HG03565 (cell line): Measurements from ENCODE around the gene CPNE8.

ENCODE experiments used
- ATAC-seq: cut with Tn5 transposase; IDR thresholded peaks from one replicate; pipeline ENCODE4 v1.9.1; 2021; ENCODE audit warnings: mild to moderate bottlenecking, moderate library complexity; ENCODE audit not compliant: unreplicated experiment

CPNE8 gene

GRCh38 chr12:38838056-38838850 lies 67.1 kb downstream of the CPNE8 start:
- ATAC-seq: no peak

GRCh38 chr12:38831715-38832114 lies 73.7 kb downstream of the CPNE8 start:
- no peak for ATAC-seq

- no peak for ATAC-seq
These were observed 80.4 kb downstream of the CPNE8 start for GRCh38 chr12:38825006-38825405.

DNA sequence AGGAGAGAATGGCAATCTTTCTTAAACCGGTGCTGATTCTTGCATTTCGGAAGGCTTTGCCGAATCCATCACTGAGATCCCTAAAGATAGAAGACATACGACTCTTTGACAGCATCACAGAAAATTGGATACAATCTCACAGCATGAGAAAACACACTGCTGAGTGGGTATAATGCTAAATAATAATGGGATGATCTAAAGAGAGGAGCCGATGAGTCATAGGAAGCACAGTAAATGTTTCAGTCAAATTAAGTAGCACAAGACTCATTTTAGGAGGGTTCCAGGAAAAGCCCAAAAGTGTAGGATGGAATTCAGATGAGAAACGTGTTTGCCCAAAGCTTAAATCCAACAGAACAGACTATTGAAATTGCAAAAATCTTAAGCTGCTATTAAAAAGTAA lies 81.7 kb downstream of the CPNE8 start:
- ATAC-seq: no peak

DNA sequence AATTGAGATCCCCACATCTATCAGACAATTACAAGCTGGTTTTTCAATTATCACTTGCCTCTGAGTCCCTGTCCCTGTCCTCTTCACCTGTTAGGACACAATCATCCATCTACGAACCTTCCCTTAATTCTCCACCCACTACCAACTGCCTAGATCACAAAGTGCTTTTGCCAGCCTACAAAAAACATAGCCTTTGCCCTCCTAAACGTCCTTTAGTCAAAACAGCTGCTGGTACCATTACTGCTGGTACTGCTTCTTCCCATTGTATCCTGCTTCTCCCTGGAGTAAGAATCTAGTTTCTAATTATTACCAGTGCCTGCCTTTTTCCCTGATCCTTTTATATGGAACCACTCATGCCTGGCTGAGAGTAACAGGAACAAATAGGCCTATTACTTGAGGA lies 82.1 kb downstream of the CPNE8 start:
- ATAC-seq: no peak

DNA sequence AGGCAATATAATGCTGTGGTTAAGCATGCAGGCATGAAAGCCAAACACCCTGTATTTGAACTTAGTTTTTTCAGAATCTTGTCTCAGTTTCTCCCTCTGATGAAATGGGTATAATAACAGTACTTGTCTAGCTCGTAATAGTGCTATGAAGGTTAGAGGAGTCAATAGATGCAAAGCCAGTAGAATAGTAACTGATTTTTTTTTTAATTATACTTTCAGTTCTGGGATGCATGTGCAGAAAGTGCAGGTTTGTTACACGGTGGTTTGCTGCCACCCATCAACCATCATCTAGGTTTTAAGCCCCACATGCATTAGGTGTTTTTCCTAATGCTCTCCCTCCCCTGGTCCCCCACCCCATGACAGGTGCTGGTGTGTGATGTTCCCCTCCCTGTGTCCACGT lies 87.4 kb downstream of the CPNE8 start:
- no peak for ATAC-seq

GRCh38 chr12:38813923-38814322 lies 91.5 kb downstream of the CPNE8 start:
- no peak for ATAC-seq

DNA sequence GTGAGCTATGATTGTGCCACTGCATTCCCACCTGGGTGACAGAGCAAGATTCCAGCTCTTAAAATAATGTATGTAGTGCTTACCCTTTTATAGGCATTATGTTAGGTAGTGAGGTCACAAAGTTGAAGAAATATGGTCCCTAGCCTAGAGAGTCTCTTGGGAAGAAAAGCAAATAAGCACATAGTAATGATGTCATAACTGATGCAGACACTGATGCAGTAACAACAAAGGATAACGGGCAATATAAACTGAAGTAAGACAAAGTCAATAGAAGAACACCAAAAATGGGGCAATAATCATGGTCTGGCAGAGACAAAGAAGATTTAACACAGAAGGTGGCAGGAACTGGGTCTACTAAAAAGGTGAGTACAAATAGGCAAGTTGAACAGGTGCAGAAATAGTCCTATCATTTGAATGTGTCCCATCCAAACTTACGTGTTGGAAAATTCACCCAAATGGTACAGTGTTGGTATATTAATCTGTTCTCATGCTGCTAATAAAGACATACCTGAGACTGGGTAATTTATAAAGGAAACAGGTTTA lies 93.5 kb downstream of the CPNE8 start:
- ATAC-seq: no peak

- no peak for ATAC-seq
These were observed 95.6 kb downstream of the CPNE8 start for GRCh38 chr12:38809832-38810231.

- no peak for ATAC-seq
These were observed 117.3 kb downstream of the CPNE8 start for GRCh38 chr12:38788106-38788505.

- ATAC-seq: no peak
These were observed 120.0 kb downstream of the CPNE8 start for GRCh38 chr12:38785381-38785780.

DNA sequence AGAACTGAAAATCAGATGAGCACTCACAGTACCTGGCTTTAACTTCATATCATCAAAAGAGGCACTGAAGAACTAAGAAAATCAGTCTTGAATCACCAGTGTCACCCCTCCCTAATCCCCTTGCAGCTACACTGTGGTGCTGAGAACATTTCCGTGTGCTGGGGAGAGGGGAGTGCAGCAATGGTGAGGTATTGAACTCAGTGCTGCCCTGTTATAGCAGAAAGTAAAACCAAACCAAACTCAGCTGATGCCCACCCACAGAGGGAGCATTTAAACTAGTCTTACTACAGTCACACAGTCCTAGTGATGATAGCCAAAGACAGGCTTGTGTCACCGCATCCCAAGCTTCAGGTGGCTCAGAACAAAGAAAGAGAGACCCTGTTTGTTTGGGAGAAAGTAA lies 122.1 kb downstream of the CPNE8 start:
- no peak for ATAC-seq

DNA sequence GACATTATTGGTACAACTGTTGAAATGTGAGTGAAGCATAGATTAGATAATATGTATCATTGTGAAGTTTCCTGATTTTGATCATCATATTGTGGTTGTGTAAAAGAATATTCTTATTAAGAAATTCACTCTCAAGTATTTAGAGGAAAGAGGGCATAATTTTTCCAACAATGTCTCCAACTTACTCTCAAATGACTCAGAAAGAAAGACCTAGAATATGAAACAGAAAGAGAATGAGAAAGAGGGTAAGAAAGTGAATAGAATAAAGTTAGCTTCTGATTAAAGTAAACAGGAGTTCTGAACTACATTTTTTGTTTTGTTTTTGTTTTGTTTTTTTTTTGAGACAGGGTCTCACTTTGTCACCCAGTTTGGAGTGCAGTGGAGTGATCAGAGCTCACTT lies 123.0 kb downstream of the CPNE8 start:
- ATAC-seq: peak; percentile 39

GRCh38 chr12:38776647-38777046 lies 128.7 kb downstream of the CPNE8 start:
- ATAC-seq: no peak

DNA sequence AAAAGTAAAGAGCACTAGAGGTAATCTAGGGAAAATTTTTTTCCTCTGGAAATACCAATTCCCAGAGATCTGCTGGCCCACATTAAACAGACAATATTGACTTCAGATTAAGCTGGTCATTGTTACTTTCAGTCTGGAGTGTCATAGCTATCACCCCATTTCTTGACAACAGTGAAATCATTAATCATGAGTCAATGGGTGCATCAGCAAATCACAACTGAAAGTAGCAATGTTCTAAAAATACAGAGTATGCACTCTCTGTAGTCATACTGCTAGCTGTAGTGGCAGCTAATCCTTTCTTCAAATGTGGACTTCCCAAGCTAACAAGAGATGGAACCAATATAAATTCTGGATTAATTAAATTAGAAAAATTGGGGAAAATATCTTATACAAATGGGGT lies 129.9 kb downstream of the CPNE8 start:
- peak; percentile 96 for ATAC-seq

GRCh38 chr12:38772437-38772836 lies 133.0 kb downstream of the CPNE8 start:
- no peak for ATAC-seq

- ATAC-seq: peak; percentile 63
These were observed 133.5 kb downstream of the CPNE8 start for GRCh38 chr12:38771871-38772270.

GRCh38 chr12:38761636-38762342 lies 143.6 kb downstream of the CPNE8 start:
- no peak for ATAC-seq

GRCh38 chr12:38761111-38761510 lies 144.3 kb downstream of the CPNE8 start:
- ATAC-seq: no peak

DNA sequence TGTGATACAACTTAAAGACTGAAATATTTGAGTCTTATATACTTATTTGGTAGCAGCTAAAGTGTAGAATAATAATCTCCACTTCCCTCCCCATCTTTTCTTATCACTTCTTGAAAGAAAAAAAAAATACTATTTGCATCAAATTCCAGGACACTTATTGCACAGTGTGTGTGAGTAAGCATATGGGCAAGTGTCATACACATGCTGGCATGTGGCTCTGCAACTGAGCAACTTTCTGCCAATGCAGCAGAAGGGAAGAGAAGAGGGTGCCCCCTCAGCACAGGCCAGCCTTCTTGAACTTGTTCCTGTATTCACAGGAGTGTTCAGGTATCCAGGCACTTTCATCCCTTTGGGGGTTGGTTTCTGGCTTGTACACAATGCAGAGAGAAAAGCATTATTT lies 145.8 kb downstream of the CPNE8 start:
- no peak for ATAC-seq

DNA sequence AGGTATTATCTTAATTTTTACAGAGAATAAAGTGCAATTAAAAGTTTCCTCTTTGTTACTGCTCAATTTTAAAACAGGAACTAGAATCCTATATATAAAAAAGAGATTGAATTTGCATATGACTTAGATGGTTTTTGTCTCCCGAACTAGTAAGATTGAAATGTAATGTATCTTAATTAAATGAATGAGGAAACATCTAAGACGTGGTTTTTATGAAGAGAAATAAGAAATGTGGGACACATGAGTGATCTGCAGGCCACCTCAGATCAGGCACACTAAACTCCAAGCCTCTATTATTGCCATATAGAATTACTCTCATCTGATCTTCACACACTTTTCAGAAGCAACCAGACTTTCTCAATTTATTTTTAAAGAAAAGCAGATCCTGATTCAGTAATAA lies 158.6 kb downstream of the CPNE8 start:
- no peak for ATAC-seq

- ATAC-seq: no peak
These were observed 159.8 kb downstream of the CPNE8 start for GRCh38 chr12:38745601-38746000.
